ENCODE data around the gene RHBDF2. TPM values are rescaled to one million over a fixed set of nuclear protein-coding genes. Genes with fewer than 3 reads are reported as not detected.

The RHBDF2 gene
- total RNA-seq, 4 donors from 2014 or later = 27.0 to 38.5 (median 33.7) TPM

DNA sequence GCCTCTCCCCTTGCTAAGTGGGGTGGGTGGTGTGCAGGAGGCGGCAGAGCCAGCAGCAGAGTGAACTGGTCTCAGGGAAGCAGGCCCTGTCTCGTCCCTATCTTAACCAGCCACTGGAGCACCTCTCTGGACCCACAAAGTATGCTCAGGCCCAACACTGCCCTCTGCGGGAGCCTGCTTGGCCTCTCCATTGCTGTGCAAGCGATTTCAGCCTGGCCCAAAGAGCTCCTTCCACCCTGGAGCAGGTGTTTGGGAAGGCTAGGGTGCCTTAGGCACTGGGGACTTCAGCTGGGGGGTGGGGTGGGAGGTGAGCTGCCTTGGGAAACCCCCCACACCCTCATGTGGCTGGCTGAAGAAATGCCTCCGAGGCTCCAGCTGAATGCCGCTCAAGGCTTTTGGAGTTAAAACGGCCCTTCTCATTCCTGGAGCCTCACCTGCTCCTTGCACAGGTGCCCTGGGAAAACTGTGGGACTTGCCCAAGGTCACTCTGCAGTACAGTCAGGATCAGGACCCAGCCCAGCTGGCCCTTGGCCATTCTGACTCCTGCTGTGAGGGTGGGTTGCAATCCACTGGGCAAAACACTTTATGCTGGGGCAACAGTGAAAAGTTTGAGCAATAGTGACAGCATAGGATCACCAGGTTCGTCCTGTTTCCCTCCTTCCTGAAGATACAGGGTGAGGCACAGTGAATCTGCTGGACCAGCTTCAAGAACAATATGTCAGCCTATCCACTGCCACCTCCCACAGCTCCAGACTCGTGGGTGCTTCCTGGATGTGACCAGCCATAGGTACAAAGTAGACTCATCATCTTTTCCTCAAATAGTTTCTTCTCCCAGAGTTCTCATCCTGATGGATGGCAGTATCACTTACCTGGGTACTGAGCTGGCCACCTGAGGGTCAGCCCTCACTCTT is 42.4 kb downstream of the RHBDF2 start:
- no peak for DNase-seq
- Histone ChIP-seq H3K4me1 (no peaks in the 10 kb centered on the region), H3K36me3 (no peaks in the 10 kb centered on the region), H3K27me3 (no peaks in the 10 kb centered on the region), H3K9me3 (no peaks in the 10 kb centered on the region), H3K4me3 (no peak overlapping the region), H3K27ac (no peak overlapping the region)
- intact Hi-C loops (cut with DNase I) = loop anchor here (5.0 kb wide), 1 partner anchor 52 kb away; no protein-coding TSS in a partner anchor
- WGBS, 2 donors = 37 to 51% methylated on average over 3 to 4 of the region's 9 CpGs
- TF ChIP-seq POLR2A (IDR thresholded peaks at IDR 0.05) = no peak
- TF ChIP-seq, protein P1, sequence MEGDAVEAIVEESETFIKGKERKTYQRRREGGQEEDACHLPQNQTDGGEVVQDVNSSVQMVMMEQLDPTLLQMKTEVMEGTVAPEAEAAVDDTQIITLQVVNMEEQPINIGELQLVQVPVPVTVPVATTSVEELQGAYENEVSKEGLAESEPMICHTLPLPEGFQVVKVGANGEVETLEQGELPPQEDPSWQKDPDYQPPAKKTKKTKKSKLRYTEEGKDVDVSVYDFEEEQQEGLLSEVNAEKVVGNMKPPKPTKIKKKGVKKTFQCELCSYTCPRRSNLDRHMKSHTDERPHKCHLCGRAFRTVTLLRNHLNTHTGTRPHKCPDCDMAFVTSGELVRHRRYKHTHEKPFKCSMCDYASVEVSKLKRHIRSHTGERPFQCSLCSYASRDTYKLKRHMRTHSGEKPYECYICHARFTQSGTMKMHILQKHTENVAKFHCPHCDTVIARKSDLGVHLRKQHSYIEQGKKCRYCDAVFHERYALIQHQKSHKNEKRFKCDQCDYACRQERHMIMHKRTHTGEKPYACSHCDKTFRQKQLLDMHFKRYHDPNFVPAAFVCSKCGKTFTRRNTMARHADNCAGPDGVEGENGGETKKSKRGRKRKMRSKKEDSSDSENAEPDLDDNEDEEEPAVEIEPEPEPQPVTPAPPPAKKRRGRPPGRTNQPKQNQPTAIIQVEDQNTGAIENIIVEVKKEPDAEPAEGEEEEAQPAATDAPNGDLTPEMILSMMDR (IDR thresholded peaks at IDR 0.05) = peak in 5 of 6 experiments; percentile 21 to 55 (median 42)

DNA sequence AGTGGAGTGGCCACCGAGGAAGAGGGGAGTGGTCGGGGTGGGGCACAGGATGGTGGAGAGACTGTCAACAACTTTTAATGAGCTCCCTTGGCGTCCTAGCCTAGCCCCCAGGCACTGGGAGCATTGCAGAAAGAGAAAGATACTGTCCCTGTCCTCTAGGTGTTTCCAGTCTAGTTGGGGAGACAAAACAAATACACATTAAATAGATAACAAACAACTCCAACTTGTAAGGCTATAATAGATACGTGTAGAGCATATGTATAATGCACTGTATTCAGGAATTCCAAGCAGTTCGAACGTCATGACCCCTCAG is 47.8 kb downstream of the RHBDF2 start:
- DNase-seq = no peak
- 21 to 25% methylated on average over 6 of the region's 6 CpGs for WGBS, 2 donors
- TF ChIP-seq, protein P1 (IDR thresholded peaks at IDR 0.05) = no peak
- TF ChIP-seq POLR2A (IDR thresholded peaks at IDR 0.05) = no peak
- Histone ChIP-seq H3K9me3 (no peaks in the 10 kb centered on the region), H3K27me3 (no peaks in the 10 kb centered on the region), H3K27ac (peak overlapping the region in 1 of 4 donors; percentile 77), H3K36me3 (no peaks in the 10 kb centered on the region), H3K4me3 (peak overlapping the region in 2 of 4 donors; percentile 87 to 91), H3K4me1 (peaks cover 9 to 24% (median 12%) of the 10 kb centered on the region in 3 donors)
- intact Hi-C loops (cut with DNase I) = no loop called here

DNA sequence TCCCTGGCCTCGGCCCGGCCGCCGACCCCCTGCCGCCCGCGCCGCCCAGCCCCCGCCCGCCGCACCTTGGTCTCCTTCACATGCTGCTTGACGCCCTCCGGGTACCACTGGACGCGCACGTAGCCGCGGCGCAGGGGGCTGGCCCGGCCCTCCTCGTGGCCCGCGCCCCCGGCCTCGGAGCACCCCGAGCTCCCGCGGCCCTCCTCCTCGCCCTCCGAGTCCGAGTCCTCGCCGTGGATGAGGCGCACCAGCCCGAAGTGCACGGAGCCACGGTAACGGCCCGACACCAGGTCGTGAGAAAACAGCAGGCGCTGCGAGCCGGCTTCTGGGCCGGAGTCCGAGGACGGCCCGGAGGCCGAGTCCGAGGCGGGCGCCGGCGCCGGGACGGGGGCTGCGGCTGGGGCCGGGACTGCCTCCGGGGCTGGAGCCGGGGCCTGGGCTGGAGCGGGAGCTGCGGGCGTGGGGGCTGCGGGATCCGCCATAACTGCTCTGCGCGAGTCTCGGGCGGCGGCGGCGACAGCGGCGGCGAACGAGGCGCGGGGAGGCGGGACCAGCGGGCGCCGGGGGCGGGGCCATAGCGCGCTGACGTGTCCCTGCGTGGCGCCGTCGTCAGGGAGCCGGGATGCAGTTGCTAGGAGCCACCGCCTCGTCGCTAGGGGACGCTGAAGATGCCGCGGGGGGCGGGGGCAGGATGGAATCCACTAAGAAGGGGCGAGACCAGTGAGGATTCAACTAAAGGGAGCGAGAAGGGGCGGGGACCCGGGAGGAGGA is 48.4 kb downstream of the RHBDF2 start, which contains the start of gene UBE2O:
TSS of gene UBE2O (minus strand) at position 493 of the 771 bp plus-strand sequence. CDS start at position 482, 11 bp downstream.
- whole genome bisulfite sequencing, 2 donors = 0 to 2% methylated on average over 4 to 16 of the region's 101 CpGs
- peaks cover 10 to 29% (median 13%) of the 10 kb centered on the region in 3 donors for H3K4me1 ChIP-seq
- no peaks in the 10 kb centered on the region for H3K27me3 ChIP-seq
- no peaks in the 10 kb centered on the region for H3K36me3 ChIP-seq
- DNase-seq = peak; percentile 54
- intact Hi-C loops (cut with DNase I) = no loop called here
- H3K9me3 ChIP-seq = no peaks in the 10 kb centered on the region
- H3K27ac ChIP-seq = peak within 1 kb of the TSS; percentile 59 to 86 (median 78)
- TF ChIP-seq, protein P1 (IDR thresholded peaks at IDR 0.05) = peak in 5 of 6 experiments; percentile 19 to 51 (median 41)
- peak in 2 of 4 donors; percentile 23 to 64 for TF ChIP-seq POLR2A (IDR thresholded peaks at IDR 0.05)
- H3K4me3 ChIP-seq = peak within 1 kb of the TSS; percentile 65 to 91 (median 89)

DNA sequence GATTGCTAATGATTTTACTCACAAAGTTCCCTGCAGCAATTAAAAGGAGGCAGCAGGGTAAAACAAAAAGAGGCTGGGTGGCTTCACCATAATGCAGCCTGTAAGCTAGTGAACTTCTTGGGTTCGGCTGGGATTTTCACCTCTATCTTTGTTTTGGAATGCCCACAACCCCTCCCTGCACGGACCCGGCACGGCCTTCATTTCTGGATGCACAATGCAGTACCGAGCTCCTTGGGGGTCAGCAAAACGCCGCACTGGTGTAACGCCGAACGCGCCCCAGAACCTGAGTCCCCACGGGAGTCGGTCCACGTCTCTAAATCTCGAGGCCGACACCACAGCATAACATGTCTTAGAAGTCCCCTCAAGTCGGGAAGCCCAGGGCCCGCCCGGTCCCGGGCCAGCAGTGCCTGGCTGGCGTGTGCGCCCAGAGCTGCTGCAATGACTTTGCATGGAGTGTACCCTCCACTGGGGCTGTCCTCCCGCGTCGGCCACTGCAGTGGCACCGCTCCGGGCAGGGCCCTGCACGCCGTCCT is 49.0 kb downstream of the RHBDF2 start:
- H3K27ac ChIP-seq = peak overlapping the region in 3 of 4 donors; percentile 77 to 86 (median 80)
- 2% methylated on average over 4 to 5 of the region's 29 CpGs for WGBS, 2 donors
- peak overlapping the region; percentile 65 to 91 (median 89) for H3K4me3 ChIP-seq
- intact Hi-C loops (cut with DNase I) = no loop called here
- H3K27me3 ChIP-seq = no peaks in the 10 kb centered on the region
- no peak for DNase-seq
- peaks cover 16 to 35% (median 17%) of the 10 kb centered on the region in 3 donors for H3K4me1 ChIP-seq
- H3K9me3 ChIP-seq = no peaks in the 10 kb centered on the region
- TF ChIP-seq, protein P1 (IDR thresholded peaks at IDR 0.05) = no peak
- TF ChIP-seq POLR2A (IDR thresholded peaks at IDR 0.05) = no peak
- no peaks in the 10 kb centered on the region for H3K36me3 ChIP-seq
